ENCODE results near the gene CFAP68. TPM values are rescaled to one million over a fixed set of nuclear protein-coding genes. Genes with fewer than 3 reads are reported as not detected.

The CFAP68 gene
- total and polyA plus RNA-seq, 2 of the 4 experiments (the other 2 are of a cell fraction) = 10.2 to 17.0 TPM

DNA sequence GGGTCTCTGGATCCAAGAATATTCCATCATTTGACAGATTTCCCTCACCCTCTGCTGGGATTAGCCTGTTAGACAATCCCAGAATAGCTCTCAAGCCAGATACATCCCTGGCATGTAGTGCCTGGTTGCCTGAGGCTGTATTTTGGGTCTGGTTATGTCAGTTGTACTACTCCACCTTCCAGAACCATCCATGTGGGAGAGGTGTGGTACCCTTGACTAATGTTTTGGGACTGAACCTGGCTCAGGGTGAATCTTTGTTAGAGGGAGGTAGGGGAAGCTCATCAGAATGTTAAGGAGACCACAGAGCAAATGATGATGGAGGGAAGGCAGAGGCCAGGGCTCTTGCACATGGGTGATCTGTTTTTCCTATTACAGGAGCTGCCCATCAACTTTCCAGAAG, 44.6 kb downstream of the CFAP68 start:
- intact Hi-C loops (cut with micrococcal nuclease) = no loop called here
- peak overlapping the region; percentile 98 for H3K4ac ChIP-seq (ENCODE audit: low read depth, low read length)
- H4K5ac ChIP-seq (ENCODE audit: low read depth, low read length) = peak overlapping the region; percentile 38
- peak overlapping the region; percentile 84 for H2AFZ ChIP-seq (replicated peaks; ENCODE audit: low read length, poor library complexity)
- H3K4me2 ChIP-seq (ENCODE audit: low read depth, low read length) = peak overlapping the region; percentile 75
- peak overlapping the region; percentile 96 for H4K91ac ChIP-seq (ENCODE audit: insufficient read depth, low read depth, low read length)
- H3K27ac ChIP-seq (ENCODE audit: insufficient read depth, low read length) = peak overlapping the region; percentile 52
- peak overlapping the region; percentile 97 for H3K14ac ChIP-seq (replicated peaks; ENCODE audit: low read depth, low read length)
- CTCF ChIA-PET = no interaction called here
- H2BK5ac ChIP-seq (ENCODE audit: low read depth, low read length, poor library complexity, severe bottlenecking) = peak overlapping the region; percentile 90
- peaks cover 13% of the 10 kb centered on the region for H3K4me1 ChIP-seq (ENCODE audit: control insufficient read depth, insufficient read depth, low read length)
- H2BK15ac ChIP-seq (ENCODE audit: low read depth, low read length) = peak overlapping the region; percentile 91; the same call in 2 of the 3 replicates
- H3K36me3 ChIP-seq (ENCODE audit: control insufficient read depth, insufficient read depth, low read length) = no peaks in the 10 kb centered on the region
- dilution Hi-C loops (cut with HindIII; ENCODE audit: low sequenced_read_pairs, unreplicated experiment) = no loop called here
- H2BK120ac ChIP-seq (ENCODE audit: low read depth, low read length) = peak overlapping the region; percentile 85
- BruUV-seq (replicated peaks) = no TSS peak
- POLR2A ChIA-PET (ENCODE audit: unreplicated experiment) = no interaction called here
- H3K79me1 ChIP-seq (ENCODE audit: low read depth in 1 of 2, low read length in 2 of 2) = peaks cover 0 to 8% of the 10 kb centered on the region in 2 experiments; a peak in 2 of 4 replicates
- ATAC-seq (ENCODE audit: low read depth) (no peak), DNase-seq (no peak)
- H3K9me3 ChIP-seq (ENCODE audit: control insufficient read depth, insufficient read depth, low read length) = no peaks in the 10 kb centered on the region
- H3K9ac ChIP-seq (ENCODE audit: low read depth, low read length) = peak overlapping the region; percentile 45; the same call in 1 of the 2 replicates
- H2AK9ac ChIP-seq (replicated peaks; ENCODE audit: low read depth, low read length, poor library complexity) = peak overlapping the region; percentile 85
- peak overlapping the region; percentile 94 for H2AK5ac ChIP-seq (ENCODE audit: low read depth, low read length)
- no peaks in the 10 kb centered on the region for H4K20me1 ChIP-seq (ENCODE audit: insufficient read depth, low read length)
- no peaks in the 10 kb centered on the region for H3K27me3 ChIP-seq (ENCODE audit: control insufficient read depth, insufficient read depth, low read length)
- peak overlapping the region; percentile 88 for H3K56ac ChIP-seq (ENCODE audit: extremely low read depth, insufficient read depth, low read length)
- no peak overlapping the region for H3K4me3 ChIP-seq (ENCODE audit: insufficient read depth, low read depth, low read length)
- in situ Hi-C loops (cut with MboI; ENCODE audit: low sequenced_read_pairs) = loop anchor here (5.0 kb wide), 1 partner anchor 42 kb away; no protein-coding TSS in a partner anchor
- TF ChIP-seq RCOR1 (IDR thresholded peaks at IDR 0.05; ENCODE audit: insufficient replicate concordance, low read length) (no peak), FOS (IDR thresholded peaks at IDR 0.05; ENCODE audit: low read depth, low read length) (no peak), USF2 (IDR thresholded peaks at IDR 0.05; ENCODE audit: low read depth, low read length) (no peak), RAD21 (IDR thresholded peaks at IDR 0.05; ENCODE audit: low read length) (no peak)
- TF ChIP-seq, protein P1, sequence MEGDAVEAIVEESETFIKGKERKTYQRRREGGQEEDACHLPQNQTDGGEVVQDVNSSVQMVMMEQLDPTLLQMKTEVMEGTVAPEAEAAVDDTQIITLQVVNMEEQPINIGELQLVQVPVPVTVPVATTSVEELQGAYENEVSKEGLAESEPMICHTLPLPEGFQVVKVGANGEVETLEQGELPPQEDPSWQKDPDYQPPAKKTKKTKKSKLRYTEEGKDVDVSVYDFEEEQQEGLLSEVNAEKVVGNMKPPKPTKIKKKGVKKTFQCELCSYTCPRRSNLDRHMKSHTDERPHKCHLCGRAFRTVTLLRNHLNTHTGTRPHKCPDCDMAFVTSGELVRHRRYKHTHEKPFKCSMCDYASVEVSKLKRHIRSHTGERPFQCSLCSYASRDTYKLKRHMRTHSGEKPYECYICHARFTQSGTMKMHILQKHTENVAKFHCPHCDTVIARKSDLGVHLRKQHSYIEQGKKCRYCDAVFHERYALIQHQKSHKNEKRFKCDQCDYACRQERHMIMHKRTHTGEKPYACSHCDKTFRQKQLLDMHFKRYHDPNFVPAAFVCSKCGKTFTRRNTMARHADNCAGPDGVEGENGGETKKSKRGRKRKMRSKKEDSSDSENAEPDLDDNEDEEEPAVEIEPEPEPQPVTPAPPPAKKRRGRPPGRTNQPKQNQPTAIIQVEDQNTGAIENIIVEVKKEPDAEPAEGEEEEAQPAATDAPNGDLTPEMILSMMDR (conservative IDR thresholded peaks at IDR 0.05; ENCODE audit: low read depth, low read length) = no peak
- peak overlapping the region; percentile 34 for H3K18ac ChIP-seq (ENCODE audit: low read depth, low read length)
- H3K9me1 ChIP-seq (ENCODE audit: insufficient read depth, low read length) = peaks cover 21% of the 10 kb centered on the region
- H2BK20ac ChIP-seq (ENCODE audit: low read depth, low read length) = peak overlapping the region; percentile 97
- H3K23ac ChIP-seq (ENCODE audit: low read depth, low read length) = peak overlapping the region; percentile 74; the same call in 1 of the 2 replicates
- peak overlapping the region; percentile 90 to 94 for H4K8ac ChIP-seq (ENCODE audit: low read depth in 2 of 2, low read length in 2 of 2)

Data from IMR-90 (cell line).